Dermis microvascular lymphatic vessel endothelial cell (primary cell): ENCODE measurements around the gene TRMU. TPM values are rescaled to one million over a fixed set of nuclear protein-coding genes. Genes with fewer than 3 reads are reported as not detected.
"Not testable (repeated sequence)": the region's sequence is repeated elsewhere in the genome, so short reads cannot be mapped to it uniquely, and the experiment has no call there.

Experiments
- DNase-seq, 2 donors: peaks; one replicate each; pipeline versions ENCODE4 v3.0.0 to v3.0.0-alpha.2; 2010; ENCODE audit warnings: low read depth in 2 of 2
- total RNA-seq: library from RNA; depleted of rRNA; stranded (reverse); fragments of >200 nt; gene quantifications from 2 replicates; pipeline ENCODE4 v1.2.1, GENCODE V29; 2014

TRMU gene
- total RNA-seq, 1 donor from 2014 or later, result 16.3 TPM

GRCh38 chr22:46387748-46388147 lies 52.2 kb downstream of the TRMU start:
- no peak for DNase-seq

- DNase-seq, result no peak
Measured at GRCh38 chr22:46388647-46389046, 53.1 kb downstream of the TRMU start.

GRCh38 chr22:46389081-46389480 lies 53.6 kb downstream of the TRMU start:
- no peak for DNase-seq

- no peak for DNase-seq
Measured at GRCh38 chr22:46390105-46390651, 54.7 kb downstream of the TRMU start.

- peak in 1 of 2 donors; percentile 36 for DNase-seq
Measured at GRCh38 chr22:46390652-46391301, 55.3 kb downstream of the TRMU start.

GRCh38 chr22:46391486-46392136 lies 56.1 kb downstream of the TRMU start:
- DNase-seq, result no peak

- DNase-seq, result no peak
Measured at GRCh38 chr22:46392137-46392844, 56.8 kb downstream of the TRMU start.

GRCh38 chr22:46393873-46394272 lies 58.4 kb downstream of the TRMU start:
- no peak for DNase-seq

GRCh38 chr22:46394622-46395021 lies 59.1 kb downstream of the TRMU start:
- no peak for DNase-seq

GRCh38 chr22:46395145-46395544 lies 59.6 kb downstream of the TRMU start:
- no peak for DNase-seq

GRCh38 chr22:46397049-46397448 lies 61.5 kb downstream of the TRMU start:
- not testable (repeated sequence) for DNase-seq

- DNase-seq, result no peak
Measured at GRCh38 chr22:46397514-46397913, 62.0 kb downstream of the TRMU start.

GRCh38 chr22:46397951-46398350 lies 62.4 kb downstream of the TRMU start:
- no peak for DNase-seq

GRCh38 chr22:46399251-46400024 lies 63.9 kb downstream of the TRMU start:
- DNase-seq, result no peak

- no peak for DNase-seq
Measured at GRCh38 chr22:46401370-46401769, 65.9 kb downstream of the TRMU start.

- DNase-seq, result no peak
Measured at GRCh38 chr22:46402505-46402904, 67.0 kb downstream of the TRMU start.

GRCh38 chr22:46403880-46404279 lies 68.4 kb downstream of the TRMU start:
- DNase-seq, result not testable (repeated sequence)

- no peak for DNase-seq
Measured at GRCh38 chr22:46405901-46406300, 70.4 kb downstream of the TRMU start.

- DNase-seq, result no peak
Measured at GRCh38 chr22:46406349-46406748, 70.8 kb downstream of the TRMU start.

- DNase-seq, result no peak
Measured at GRCh38 chr22:46406791-46407190, 71.3 kb downstream of the TRMU start.
